ENCODE data around the gene ABO.

Gene ABO

DNA sequence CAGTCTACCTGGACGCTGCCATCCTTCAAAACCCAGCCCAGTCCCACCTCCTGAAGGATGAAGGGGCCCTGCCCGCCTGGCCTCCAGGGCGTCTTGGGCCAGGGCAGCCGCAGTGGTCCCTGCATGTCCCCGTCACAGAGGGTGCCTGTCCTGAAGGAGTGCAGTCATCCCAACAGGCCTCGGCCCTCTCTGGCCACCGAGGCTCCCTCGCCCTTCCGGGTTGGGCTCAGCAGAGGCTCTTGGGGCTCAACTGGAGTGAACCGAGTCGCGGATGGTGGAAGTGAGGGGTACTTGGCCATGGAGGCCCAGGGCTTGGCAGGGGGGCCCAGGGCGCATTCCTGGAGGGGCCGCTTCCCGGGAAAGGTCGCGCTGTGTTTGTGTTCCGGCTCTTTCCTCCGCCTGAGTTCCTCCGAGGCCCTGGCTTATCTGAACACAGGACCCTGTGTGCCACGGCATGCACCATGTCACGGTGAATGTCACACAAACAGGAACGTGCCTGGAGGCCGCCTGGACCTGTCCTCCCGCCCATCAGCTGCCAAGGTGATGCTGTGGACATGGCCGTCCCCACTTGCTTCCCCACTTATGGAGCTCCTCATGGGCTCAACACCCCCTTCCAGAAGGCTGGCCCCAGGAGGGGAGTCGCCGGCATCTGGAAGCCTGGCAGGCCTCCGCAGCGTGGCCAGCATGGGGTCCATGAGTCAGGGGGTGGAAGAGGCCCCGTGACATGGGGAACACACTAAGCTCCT lies 40.3 kb downstream of the ABO start:
- ChIA-PET POLR2A (interaction anchor here (1.6 kb wide), 1 partner anchor 113 kb away, joined by 4 read pairs; the partner anchor contains the start of genes MED22 and RPL7A), CTCF (interaction anchor here (0.6 to 0.8 kb wide), 2 partner anchors 36 to 49 kb away, joined by 3 to 5 read pairs; no protein-coding TSS in a partner anchor)
- no peak overlapping the region for H3K4me3 ChIP-seq (ENCODE audit: low read depth, low read length)
- no peak overlapping the region for H3K27ac ChIP-seq (ENCODE audit: extremely low read depth, low read depth, low read length)
- H3K4me1 ChIP-seq (ENCODE audit: control insufficient read depth, insufficient read depth, low read length): no peaks in the 10 kb centered on the region
- TF ChIP-seq, protein P1, sequence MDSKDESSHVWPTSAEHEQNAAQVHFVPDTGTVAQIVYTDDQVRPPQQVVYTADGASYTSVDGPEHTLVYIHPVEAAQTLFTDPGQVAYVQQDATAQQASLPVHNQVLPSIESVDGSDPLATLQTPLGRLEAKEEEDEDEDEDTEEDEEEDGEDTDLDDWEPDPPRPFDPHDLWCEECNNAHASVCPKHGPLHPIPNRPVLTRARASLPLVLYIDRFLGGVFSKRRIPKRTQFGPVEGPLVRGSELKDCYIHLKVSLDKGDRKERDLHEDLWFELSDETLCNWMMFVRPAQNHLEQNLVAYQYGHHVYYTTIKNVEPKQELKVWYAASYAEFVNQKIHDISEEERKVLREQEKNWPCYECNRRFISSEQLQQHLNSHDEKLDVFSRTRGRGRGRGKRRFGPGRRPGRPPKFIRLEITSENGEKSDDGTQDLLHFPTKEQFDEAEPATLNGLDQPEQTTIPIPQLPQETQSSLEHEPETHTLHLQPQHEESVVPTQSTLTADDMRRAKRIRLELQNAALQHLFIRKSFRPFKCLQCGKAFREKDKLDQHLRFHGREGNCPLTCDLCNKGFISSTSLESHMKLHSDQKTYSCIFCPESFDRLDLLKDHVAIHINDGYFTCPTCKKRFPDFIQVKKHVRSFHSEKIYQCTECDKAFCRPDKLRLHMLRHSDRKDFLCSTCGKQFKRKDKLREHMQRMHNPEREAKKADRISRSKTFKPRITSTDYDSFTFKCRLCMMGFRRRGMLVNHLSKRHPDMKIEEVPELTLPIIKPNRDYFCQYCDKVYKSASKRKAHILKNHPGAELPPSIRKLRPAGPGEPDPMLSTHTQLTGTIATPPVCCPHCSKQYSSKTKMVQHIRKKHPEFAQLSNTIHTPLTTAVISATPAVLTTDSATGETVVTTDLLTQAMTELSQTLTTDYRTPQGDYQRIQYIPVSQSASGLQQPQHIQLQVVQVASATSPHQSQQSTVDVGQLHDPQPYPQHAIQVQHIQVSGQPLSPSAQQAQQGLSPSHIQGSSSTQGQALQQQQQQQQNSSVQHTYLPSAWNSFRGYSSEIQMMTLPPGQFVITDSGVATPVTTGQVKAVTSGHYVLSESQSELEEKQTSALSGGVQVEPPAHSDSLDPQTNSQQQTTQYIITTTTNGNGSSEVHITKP (tag by site-specific recombination; IDR thresholded peaks at IDR 0.05): no peak
- TF ChIP-seq, protein P2, sequence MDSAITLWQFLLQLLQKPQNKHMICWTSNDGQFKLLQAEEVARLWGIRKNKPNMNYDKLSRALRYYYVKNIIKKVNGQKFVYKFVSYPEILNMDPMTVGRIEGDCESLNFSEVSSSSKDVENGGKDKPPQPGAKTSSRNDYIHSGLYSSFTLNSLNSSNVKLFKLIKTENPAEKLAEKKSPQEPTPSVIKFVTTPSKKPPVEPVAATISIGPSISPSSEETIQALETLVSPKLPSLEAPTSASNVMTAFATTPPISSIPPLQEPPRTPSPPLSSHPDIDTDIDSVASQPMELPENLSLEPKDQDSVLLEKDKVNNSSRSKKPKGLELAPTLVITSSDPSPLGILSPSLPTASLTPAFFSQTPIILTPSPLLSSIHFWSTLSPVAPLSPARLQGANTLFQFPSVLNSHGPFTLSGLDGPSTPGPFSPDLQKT (IDR thresholded peaks at IDR 0.05; ENCODE audit: borderline replicate concordance, low read depth, low read length): no peak
- TF ChIP-seq ZFHX2 (tag by site-specific recombination; conservative IDR thresholded peaks at IDR 0.05) (no peak), ZNF664 (tag by site-specific recombination; IDR thresholded peaks at IDR 0.05) (no peak), ZBTB49 (tag by site-specific recombination; IDR thresholded peaks at IDR 0.05; ENCODE audit: low read depth) (no peak), ZNF248 (tag by site-specific recombination; IDR thresholded peaks at IDR 0.05) (no peak), ZNF645 (tag by site-specific recombination; IDR thresholded peaks at IDR 0.05) (no peak), SP3 (tag by site-specific recombination; IDR thresholded peaks at IDR 0.05) (no peak), ZNF585B (tag by site-specific recombination; IDR thresholded peaks at IDR 0.05) (no peak), ZNF169 (tag by site-specific recombination; IDR thresholded peaks at IDR 0.05) (no peak), GLI2 (tag by site-specific recombination; IDR thresholded peaks at IDR 0.05; ENCODE audit: borderline replicate concordance, low read depth) (no peak), ZNF19 (tag by site-specific recombination; IDR thresholded peaks at IDR 0.05; ENCODE audit: low read depth) (no peak), ZNF626 (tag by site-specific recombination; IDR thresholded peaks at IDR 0.05) (no peak), REPIN1 (tag by site-specific recombination; IDR thresholded peaks at IDR 0.05; ENCODE audit: low read depth) (no peak), ZNF394 (tag by site-specific recombination; IDR thresholded peaks at IDR 0.05; ENCODE audit: borderline replicate concordance) (no peak), SP7 (tag by site-specific recombination; IDR thresholded peaks at IDR 0.05) (no peak), ZNF76 (tag by site-specific recombination; IDR thresholded peaks at IDR 0.05; ENCODE audit: borderline replicate concordance, low read depth) (no peak)
- TF ChIP-seq, protein P3, sequence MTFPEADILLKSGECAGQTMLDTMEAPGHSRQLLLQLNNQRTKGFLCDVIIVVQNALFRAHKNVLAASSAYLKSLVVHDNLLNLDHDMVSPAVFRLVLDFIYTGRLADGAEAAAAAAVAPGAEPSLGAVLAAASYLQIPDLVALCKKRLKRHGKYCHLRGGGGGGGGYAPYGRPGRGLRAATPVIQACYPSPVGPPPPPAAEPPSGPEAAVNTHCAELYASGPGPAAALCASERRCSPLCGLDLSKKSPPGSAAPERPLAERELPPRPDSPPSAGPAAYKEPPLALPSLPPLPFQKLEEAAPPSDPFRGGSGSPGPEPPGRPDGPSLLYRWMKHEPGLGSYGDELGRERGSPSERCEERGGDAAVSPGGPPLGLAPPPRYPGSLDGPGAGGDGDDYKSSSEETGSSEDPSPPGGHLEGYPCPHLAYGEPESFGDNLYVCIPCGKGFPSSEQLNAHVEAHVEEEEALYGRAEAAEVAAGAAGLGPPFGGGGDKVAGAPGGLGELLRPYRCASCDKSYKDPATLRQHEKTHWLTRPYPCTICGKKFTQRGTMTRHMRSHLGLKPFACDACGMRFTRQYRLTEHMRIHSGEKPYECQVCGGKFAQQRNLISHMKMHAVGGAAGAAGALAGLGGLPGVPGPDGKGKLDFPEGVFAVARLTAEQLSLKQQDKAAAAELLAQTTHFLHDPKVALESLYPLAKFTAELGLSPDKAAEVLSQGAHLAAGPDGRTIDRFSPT (tag by site-specific recombination; IDR thresholded peaks at IDR 0.05): no peak
- TF ChIP-seq, protein P4, sequence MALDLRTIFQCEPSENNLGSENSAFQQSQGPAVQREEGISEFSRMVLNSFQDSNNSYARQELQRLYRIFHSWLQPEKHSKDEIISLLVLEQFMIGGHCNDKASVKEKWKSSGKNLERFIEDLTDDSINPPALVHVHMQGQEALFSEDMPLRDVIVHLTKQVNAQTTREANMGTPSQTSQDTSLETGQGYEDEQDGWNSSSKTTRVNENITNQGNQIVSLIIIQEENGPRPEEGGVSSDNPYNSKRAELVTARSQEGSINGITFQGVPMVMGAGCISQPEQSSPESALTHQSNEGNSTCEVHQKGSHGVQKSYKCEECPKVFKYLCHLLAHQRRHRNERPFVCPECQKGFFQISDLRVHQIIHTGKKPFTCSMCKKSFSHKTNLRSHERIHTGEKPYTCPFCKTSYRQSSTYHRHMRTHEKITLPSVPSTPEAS (tag by site-specific recombination; IDR thresholded peaks at IDR 0.05): no peak
- H3K36me3 ChIP-seq (ENCODE audit: control insufficient read depth in 2 of 2, insufficient read depth in 1 of 2, low read length in 2 of 2): no peaks in the 10 kb centered on the region
- no peaks in the 10 kb centered on the region for H3K9me3 ChIP-seq (ENCODE audit: control insufficient read depth, insufficient read depth, low read depth, low read length)
